Measurements from ENCODE around the gene RPLP1. TPM values are rescaled to one million over a fixed set of nuclear protein-coding genes. Genes with fewer than 3 reads are reported as not detected.

RPLP1 gene
- total and polyA plus RNA-seq, 9 of the 15 experiments (the other 6 are each of a cell fraction or from before 2014, with no cell fraction given): 76.3 to 3,053 (median 847) TPM

- ChIA-PET CTCF (ENCODE audit: low intra/inter-chr PET ratio) (no interaction called here), POLR2A (interaction anchor here (0.9 to 1.7 kb wide), 3 partner anchors 42 to 47 kb away, joined by 3 to 10 read pairs (median 3); partner anchors contain the start of gene RPLP1)
- Histone ChIP-seq H4K20me1 (replicated peaks; ENCODE audit: control insufficient read depth, insufficient read depth, low read length) (no peaks in the 10 kb centered on the region), H3K9me3 (replicated peaks; ENCODE audit: control insufficient read depth, insufficient read depth, low read depth, low read length) (no peaks in the 10 kb centered on the region), H3K36me3 (ENCODE audit: control insufficient read depth, insufficient read depth, low read length) (no peaks in the 10 kb centered on the region), H3K4me2 (ENCODE audit: insufficient read depth, low read length) (no peak overlapping the region), H3K4me3 (no peak overlapping the region), H3K4me1 (replicated peaks in 1 of 2; ENCODE audit: control insufficient read depth in 2 of 2, insufficient read depth in 2 of 2, low read length in 2 of 2) (peaks cover 0 to 9% of the 10 kb centered on the region in 2 experiments; a peak in 2 of 5 replicates), H3K9me1 (ENCODE audit: control insufficient read depth, insufficient read depth, low read length) (no peaks in the 10 kb centered on the region), H3K27me3 (ENCODE audit: control insufficient read depth in 2 of 2, insufficient read depth in 2 of 2, low read length in 2 of 2) (no peaks in the 10 kb centered on the region), H3K9ac (ENCODE audit: insufficient read depth in 1 of 2, low read depth in 2 of 2, low read length in 2 of 2) (no peak overlapping the region), H3K27ac (ENCODE audit: extremely low read depth, low read depth, low read length) (no peak overlapping the region), H3K79me2 (ENCODE audit: control insufficient read depth, insufficient read depth, low read length) (peaks cover 15% of the 10 kb centered on the region), H2AFZ (ENCODE audit: low read depth, low read length) (no peak overlapping the region)
- 37% methylated on average over 9 of the region's 9 CpGs for WGBS (ENCODE audit: insufficient coverage, low coverage, missing lambda C conversion rate)
- DNase-seq (ENCODE audit: extremely low read depth in 1 of 4, low spot score in 3 of 4): no peak
- ATAC-seq: no peak
- BruUV-seq (replicated peaks): no TSS peak
- intact Hi-C loops (cut with micrococcal nuclease): no loop called here
- in situ Hi-C loops (cut with MboI): no loop called here
- TF ChIP-seq ZNF395 (CRISPR knock-in tag; IDR thresholded peaks at IDR 0.05): no peak
- TF ChIP-seq JUN (IDR thresholded peaks at IDR 0.05; ENCODE audit: borderline replicate concordance, low read depth, low read length): no peak
- TF ChIP-seq JUN (CRISPR knock-in tag; IDR thresholded peaks at IDR 0.05; ENCODE audit: borderline replicate concordance): no peak
- TF ChIP-seq TCF15 (CRISPR knock-in tag; IDR thresholded peaks at IDR 0.05): no peak
- TF ChIP-seq FOXP1 (CRISPR knock-in tag; IDR thresholded peaks at IDR 0.05): no peak
- TF ChIP-seq TRIM24 (IDR thresholded peaks at IDR 0.05): no peak
- no peak for TF ChIP-seq TOE1 (IDR thresholded peaks at IDR 0.05; ENCODE audit: borderline replicate concordance)
- no peak for TF ChIP-seq TOE1 (CRISPR knock-in tag; IDR thresholded peaks at IDR 0.05; ENCODE audit: borderline replicate concordance, low read depth)
- TF ChIP-seq ARID2 (IDR thresholded peaks at IDR 0.05): no peak
- no peak for TF ChIP-seq TAF9B (IDR thresholded peaks at IDR 0.05; ENCODE audit: partially characterized antibody)
- no peak for TF ChIP-seq ZNF707 (CRISPR knock-in tag; conservative IDR thresholded peaks at IDR 0.05)
- TF ChIP-seq NONO (IDR thresholded peaks at IDR 0.05; ENCODE audit: low read depth in 2 of 2, low read length in 1 of 2): no peak
- no peak for TF ChIP-seq NFATC3 (IDR thresholded peaks at IDR 0.05)
- FAIRE-seq: no peak
Observed at GRCh38 chr15:69410248-69410874, 42.3 kb upstream of the RPLP1 start.

Measured in K562 (cell line).